LNCAP (cell line): ENCODE results near the gene MMP28.

Experiments used
- CTCF ChIP-seq: fragments of 450-650 bp; IDR thresholded peaks from 2 replicates; pipeline ENCODE4 v1.5.1; 2017; ENCODE audit warnings: mild to moderate bottlenecking

MMP28 gene

GRCh38 chr17:35745749-35746320 lies 49.6 kb downstream of the MMP28 start:
- no peak for TF ChIP-seq CTCF

DNA sequence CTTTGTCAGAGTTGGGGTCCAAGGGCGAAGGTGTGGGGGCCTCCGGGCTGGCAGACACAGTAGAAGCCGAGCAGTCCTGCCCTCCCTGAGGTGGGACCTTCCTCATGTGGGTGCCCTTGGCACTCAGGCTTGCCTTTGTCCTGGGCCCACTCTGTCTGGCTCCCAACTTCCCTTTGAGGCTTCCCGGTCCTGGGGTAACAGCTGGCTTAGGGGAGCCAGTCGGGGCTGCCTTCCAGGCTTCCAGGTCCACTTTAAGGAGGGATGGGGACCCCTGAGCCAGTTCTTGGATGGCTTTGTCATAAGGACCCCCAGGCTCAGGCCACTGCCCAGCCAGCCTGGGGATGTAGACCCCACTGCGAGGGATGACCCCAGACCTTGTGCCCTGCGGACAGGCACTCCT lies 50.2 kb downstream of the MMP28 start:
- no peak for TF ChIP-seq CTCF

- no peak for TF ChIP-seq CTCF
Measured at GRCh38 chr17:35744830-35745229, 50.6 kb downstream of the MMP28 start.

- TF ChIP-seq CTCF, result no peak
Measured at GRCh38 chr17:35743626-35744328, 51.7 kb downstream of the MMP28 start.

DNA sequence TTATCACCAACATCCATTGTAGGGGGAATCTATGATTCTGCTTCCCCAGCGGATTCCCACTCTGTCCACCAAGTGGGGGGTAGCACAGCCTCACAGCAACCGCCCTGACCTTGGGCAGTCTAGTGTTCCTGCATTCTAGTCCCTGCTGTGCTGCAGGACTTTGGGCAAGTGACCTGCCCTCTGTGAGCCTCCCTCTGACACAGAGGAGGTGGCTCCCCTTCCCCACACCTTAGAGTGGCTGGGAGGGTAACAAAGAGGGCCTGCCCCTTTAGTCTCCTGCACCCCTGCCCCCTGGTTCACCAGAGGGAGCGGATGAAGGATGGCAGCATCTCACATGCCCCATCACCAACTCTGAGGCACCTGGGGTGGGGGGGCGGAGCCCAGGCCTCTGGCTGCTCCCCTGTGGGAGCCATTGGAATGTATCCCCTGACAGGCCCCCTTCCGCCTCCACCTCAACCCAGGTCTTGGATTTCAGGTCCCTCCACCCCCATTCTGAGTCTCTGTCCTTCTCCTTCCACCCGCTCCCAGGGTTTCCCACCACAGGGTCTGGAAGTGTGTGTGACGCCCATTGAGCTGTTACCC lies 52.5 kb downstream of the MMP28 start:
- no peak for TF ChIP-seq CTCF

- TF ChIP-seq CTCF, result no peak
Measured at GRCh38 chr17:35742496-35742895, 52.9 kb downstream of the MMP28 start.

GRCh38 chr17:35740997-35741931 lies 54.2 kb downstream of the MMP28 start:
- TF ChIP-seq CTCF, result no peak
